ENCODE data around the gene ZSWIM5. TPM values are rescaled to one million over a fixed set of nuclear protein-coding genes. Genes with fewer than 3 reads are reported as not detected.
"Not testable (repeated sequence)": the region's sequence is repeated elsewhere in the genome, so short reads cannot be mapped to it uniquely, and the experiment has no call there.

Gene ZSWIM5
- total and polyA plus RNA-seq, 4 donors: 7.9 to 14.8 (median 12.2) TPM

DNA sequence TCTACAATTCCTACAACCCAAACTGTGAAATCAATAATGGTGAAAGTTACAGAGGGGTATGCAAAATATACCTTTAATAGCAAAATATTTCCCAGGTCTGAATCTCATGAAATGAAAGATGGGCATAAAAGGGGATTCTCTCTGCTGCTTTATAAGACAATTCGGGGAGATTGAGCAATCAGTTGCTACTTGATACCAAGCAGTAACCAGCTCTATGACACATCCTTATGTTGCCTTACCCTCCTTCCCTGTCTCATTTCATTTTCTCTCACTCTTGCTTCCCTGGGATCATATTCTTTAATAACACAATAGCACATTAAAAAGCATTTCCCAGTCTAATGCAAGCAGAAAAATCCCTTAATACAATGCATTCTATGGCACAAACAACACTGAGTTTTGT, 29.0 kb downstream of the ZSWIM5 start:
- Histone ChIP-seq H3K4me3 (ENCODE audit: low read depth, low read length) (no peak overlapping the region), H3K36me3 (ENCODE audit: control insufficient read depth, insufficient read depth, low read length) (no peaks in the 10 kb centered on the region), H3K4me1 (ENCODE audit: control insufficient read depth, insufficient read depth, low read length) (no peaks in the 10 kb centered on the region), H3K27me3 (ENCODE audit: control insufficient read depth, insufficient read depth, low read length) (no peaks in the 10 kb centered on the region), H3K9me3 (ENCODE audit: control insufficient read depth, insufficient read depth, low read length) (no peaks in the 10 kb centered on the region), H3K27ac (ENCODE audit: low read depth, low read length) (no peak overlapping the region)
- WGBS (ENCODE audit: insufficient coverage): 100% methylated on average over 1 of the region's 1 CpG
- no peak for DNase-seq (ENCODE audit: low read depth in 4 of 6, low spot score in 6 of 6)

GRCh38 chr1:45172764-45173163, 33.6 kb downstream of the ZSWIM5 start:
- H3K9me3 ChIP-seq (ENCODE audit: control insufficient read depth, insufficient read depth, low read length): no peaks in the 10 kb centered on the region
- H3K4me3 ChIP-seq (ENCODE audit: low read depth, low read length): no peak overlapping the region
- no peak overlapping the region for H3K27ac ChIP-seq (ENCODE audit: low read depth, low read length)
- WGBS (ENCODE audit: insufficient coverage): no CpG with 5 or more reads among the region's 3 CpGs
- no peaks in the 10 kb centered on the region for H3K36me3 ChIP-seq (ENCODE audit: control insufficient read depth, insufficient read depth, low read length)
- no peak for DNase-seq (ENCODE audit: low read depth in 4 of 6, low spot score in 6 of 6)
- H3K27me3 ChIP-seq (ENCODE audit: control insufficient read depth, insufficient read depth, low read length): no peaks in the 10 kb centered on the region
- no peaks in the 10 kb centered on the region for H3K4me1 ChIP-seq (ENCODE audit: control insufficient read depth, insufficient read depth, low read length)

DNA sequence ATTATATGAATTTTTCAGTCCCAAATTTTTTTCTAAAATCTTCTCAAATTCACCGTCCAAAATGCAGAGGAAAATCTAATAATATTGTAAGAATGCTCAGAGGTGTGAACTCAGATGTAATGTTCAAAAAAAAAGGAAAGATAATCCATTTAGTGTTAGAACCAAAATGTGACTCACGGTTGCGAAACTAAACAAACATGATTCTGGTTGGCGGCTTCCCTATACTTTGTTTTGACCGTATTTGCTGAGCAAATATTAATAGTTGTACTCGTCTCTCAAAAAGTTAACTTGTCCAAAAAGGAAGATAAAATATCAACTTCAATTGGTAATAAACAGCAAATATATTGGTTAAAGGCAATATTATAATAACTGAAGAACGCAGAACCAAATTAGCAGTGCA, 34.4 kb downstream of the ZSWIM5 start:
- H3K4me1 ChIP-seq (ENCODE audit: control insufficient read depth, insufficient read depth, low read length): no peaks in the 10 kb centered on the region
- no peak overlapping the region for H3K27ac ChIP-seq (ENCODE audit: low read depth, low read length)
- 100% methylated on average over 1 of the region's 7 CpGs for WGBS (ENCODE audit: insufficient coverage)
- no peaks in the 10 kb centered on the region for H3K9me3 ChIP-seq (ENCODE audit: control insufficient read depth, insufficient read depth, low read length)
- DNase-seq (ENCODE audit: low read depth in 4 of 6, low spot score in 6 of 6): no peak
- H3K36me3 ChIP-seq (ENCODE audit: control insufficient read depth, insufficient read depth, low read length): no peaks in the 10 kb centered on the region
- H3K27me3 ChIP-seq (ENCODE audit: control insufficient read depth, insufficient read depth, low read length): no peaks in the 10 kb centered on the region
- no peak overlapping the region for H3K4me3 ChIP-seq (ENCODE audit: low read depth, low read length)

DNA sequence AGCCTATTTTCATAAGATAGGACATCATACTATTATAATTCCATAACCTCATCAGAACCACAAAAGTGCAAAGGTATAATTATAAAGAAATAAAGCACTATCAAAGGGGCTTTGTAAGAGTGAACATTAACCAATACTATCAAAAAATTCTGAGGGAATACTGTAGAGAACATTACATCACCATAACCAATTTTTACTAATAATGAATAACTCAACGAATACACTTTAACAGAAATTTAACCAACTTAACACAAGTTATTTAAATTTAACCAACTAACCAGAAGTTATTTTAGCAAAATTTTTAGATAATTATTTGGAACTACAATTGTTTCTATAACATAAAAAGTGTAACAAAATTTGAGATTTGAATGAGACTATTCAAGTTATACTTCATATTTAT, 34.8 kb downstream of the ZSWIM5 start:
- Histone ChIP-seq H3K4me3 (ENCODE audit: low read depth, low read length) (no peak overlapping the region), H3K4me1 (ENCODE audit: control insufficient read depth, insufficient read depth, low read length) (no peaks in the 10 kb centered on the region), H3K27me3 (ENCODE audit: control insufficient read depth, insufficient read depth, low read length) (no peaks in the 10 kb centered on the region), H3K27ac (ENCODE audit: low read depth, low read length) (no peak overlapping the region), H3K9me3 (ENCODE audit: control insufficient read depth, insufficient read depth, low read length) (no peaks in the 10 kb centered on the region), H3K36me3 (ENCODE audit: control insufficient read depth, insufficient read depth, low read length) (no peaks in the 10 kb centered on the region)
- no CpG with 5 or more reads among the region's 1 CpG for WGBS (ENCODE audit: insufficient coverage)
- no peak for DNase-seq (ENCODE audit: low read depth in 4 of 6, low spot score in 6 of 6)

DNA sequence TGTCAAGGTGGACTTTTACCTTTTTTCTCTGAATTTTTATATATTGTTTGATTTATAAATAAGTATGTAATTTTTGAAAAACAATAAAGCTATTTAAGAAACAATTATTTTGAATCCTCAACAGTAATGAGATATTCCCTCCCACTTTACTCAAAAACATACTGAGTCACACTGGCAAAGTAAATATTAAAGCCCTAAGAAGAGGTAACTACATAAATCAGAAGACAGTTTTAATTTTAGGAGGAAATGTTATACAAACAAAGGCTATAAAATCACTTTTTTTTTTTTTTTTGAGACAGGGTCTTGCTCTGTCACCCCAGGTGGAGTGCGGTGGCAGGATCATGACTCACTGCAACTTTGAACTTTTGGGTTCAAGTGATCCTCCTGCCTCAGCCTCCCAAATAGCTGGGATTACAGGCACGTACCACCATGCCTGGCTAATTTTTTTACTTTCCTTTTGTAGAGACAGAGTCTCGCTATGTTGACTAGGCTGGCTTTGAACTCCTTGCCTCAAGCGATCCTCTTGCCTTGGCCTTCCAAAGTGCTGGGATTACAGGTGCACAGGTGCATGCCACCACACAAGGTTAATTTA, 36.2 kb downstream of the ZSWIM5 start:
- Histone ChIP-seq H3K27ac (ENCODE audit: low read depth, low read length) (no peak overlapping the region), H3K27me3 (ENCODE audit: control insufficient read depth, insufficient read depth, low read length) (no peaks in the 10 kb centered on the region), H3K9me3 (ENCODE audit: control insufficient read depth, insufficient read depth, low read length) (no peaks in the 10 kb centered on the region), H3K4me3 (ENCODE audit: low read depth, low read length) (no peak overlapping the region), H3K36me3 (ENCODE audit: control insufficient read depth, insufficient read depth, low read length) (no peaks in the 10 kb centered on the region), H3K4me1 (ENCODE audit: control insufficient read depth, insufficient read depth, low read length) (no peaks in the 10 kb centered on the region)
- DNase-seq (ENCODE audit: low read depth in 4 of 6, low spot score in 6 of 6): no peak
- WGBS (ENCODE audit: insufficient coverage): 92% methylated on average over 4 of the region's 4 CpGs

DNA sequence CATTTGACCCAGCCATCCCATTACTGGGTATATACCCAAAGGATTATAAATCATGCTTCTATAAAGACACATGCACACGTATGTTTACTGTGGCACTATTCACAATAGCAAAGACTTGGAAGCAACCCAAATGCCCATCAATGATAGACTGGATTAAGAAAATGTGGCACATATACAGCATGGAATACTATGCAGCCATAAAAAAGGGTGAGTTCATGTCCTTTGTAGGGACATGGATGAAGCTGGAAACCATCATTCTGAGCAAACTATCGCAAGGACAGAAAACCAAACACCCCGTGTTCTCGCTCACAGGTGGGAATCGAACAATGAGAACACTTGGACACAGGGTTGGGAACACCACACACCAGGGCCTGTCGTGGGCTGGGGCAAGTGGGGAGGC, 38.5 kb downstream of the ZSWIM5 start:
- 94% methylated on average over 4 of the region's 6 CpGs for WGBS (ENCODE audit: insufficient coverage)
- not testable (repeated sequence) for DNase-seq (ENCODE audit: low read depth in 4 of 6, low spot score in 6 of 6); H3K27me3 ChIP-seq (ENCODE audit: control insufficient read depth, insufficient read depth, low read length); H3K4me1 ChIP-seq (ENCODE audit: control insufficient read depth, insufficient read depth, low read length); H3K4me3 ChIP-seq (ENCODE audit: low read depth, low read length); H3K9me3 ChIP-seq (ENCODE audit: control insufficient read depth, insufficient read depth, low read length); H3K36me3 ChIP-seq (ENCODE audit: control insufficient read depth, insufficient read depth, low read length); H3K27ac ChIP-seq (ENCODE audit: low read depth, low read length)

- not testable (repeated sequence) for H3K9me3 ChIP-seq (ENCODE audit: control insufficient read depth, insufficient read depth, low read length); H3K4me3 ChIP-seq (ENCODE audit: low read depth, low read length); H3K27ac ChIP-seq (ENCODE audit: low read depth, low read length); H3K36me3 ChIP-seq (ENCODE audit: control insufficient read depth, insufficient read depth, low read length); H3K27me3 ChIP-seq (ENCODE audit: control insufficient read depth, insufficient read depth, low read length); DNase-seq (ENCODE audit: low read depth in 4 of 6, low spot score in 6 of 6); H3K4me1 ChIP-seq (ENCODE audit: control insufficient read depth, insufficient read depth, low read length)
- WGBS (ENCODE audit: insufficient coverage): no CpG with 5 or more reads among the region's 2 CpGs
Measured at GRCh38 chr1:45164307-45164706, 42.1 kb downstream of the ZSWIM5 start.

DNA sequence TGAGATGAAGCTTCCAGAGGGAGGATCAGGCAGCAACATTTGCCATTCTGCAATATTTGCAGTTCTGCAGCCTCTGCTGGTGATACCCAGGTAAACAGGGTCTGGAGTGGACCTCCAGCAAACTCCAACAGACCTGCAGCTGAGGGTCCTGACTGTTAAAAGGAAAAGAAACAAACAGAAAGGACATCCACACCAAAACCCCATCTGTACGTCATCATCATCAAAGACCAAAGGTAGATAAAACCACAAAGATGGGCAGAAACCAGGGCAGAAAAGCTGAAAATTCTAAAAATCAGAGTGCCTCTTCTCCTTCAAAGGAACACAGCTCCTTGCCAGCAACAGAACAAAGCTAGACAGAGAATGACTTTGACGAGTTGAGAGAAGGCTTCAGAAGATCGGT, 43.3 kb downstream of the ZSWIM5 start:
- 98% methylated on average over 3 of the region's 3 CpGs for WGBS (ENCODE audit: insufficient coverage)
- not testable (repeated sequence) for DNase-seq (ENCODE audit: low read depth in 4 of 6, low spot score in 6 of 6)

DNA sequence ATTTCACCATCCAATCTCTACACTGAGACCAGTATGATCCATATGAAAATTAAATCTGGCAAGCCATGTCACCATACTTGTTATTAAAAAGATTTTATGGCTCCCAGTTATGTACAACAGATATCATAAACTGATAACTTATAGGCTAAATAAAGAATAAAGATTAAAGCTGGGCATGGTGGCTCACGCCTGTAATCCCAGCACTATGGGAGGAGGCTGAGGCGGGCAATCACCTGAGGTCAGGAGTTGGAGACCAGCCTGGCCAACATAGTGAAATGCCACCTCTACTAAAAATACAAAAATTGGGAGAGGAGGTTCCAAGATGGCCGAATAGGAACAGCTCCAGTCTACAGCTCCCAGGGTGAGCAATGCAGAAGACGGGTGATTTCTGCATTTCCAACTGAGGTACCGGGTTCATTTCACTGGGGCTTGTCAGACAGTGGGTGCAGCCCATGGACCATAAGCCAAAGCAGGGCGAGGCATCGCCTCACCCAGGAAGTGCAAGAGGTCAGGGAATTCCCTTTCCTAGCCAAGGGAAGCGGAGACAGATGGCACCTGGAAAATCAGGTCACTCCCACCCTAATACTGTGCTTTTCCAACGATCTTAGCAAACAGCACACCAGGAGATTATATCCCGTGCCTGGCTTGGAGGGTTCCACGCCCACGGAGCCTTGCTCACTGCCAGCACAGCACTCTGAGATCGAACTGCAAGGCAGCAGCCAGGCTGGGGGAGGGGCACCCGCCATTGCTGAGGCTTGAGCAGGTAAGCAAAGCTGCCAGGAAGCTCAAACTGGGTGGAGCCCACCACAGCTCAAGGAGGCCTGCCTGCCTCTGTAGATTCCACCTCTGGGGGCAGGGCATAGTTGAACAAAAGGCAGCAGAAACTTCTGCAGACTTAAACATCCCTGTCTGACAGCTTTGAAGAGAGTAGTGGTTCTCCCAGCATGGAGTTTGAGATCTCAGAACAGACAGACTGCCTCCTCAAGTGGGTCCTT, 44.1 kb downstream of the ZSWIM5 start:
- H3K27me3 ChIP-seq (ENCODE audit: control insufficient read depth, insufficient read depth, low read length); H3K9me3 ChIP-seq (ENCODE audit: control insufficient read depth, insufficient read depth, low read length); H3K27ac ChIP-seq (ENCODE audit: low read depth, low read length); H3K4me1 ChIP-seq (ENCODE audit: control insufficient read depth, insufficient read depth, low read length); H3K36me3 ChIP-seq (ENCODE audit: control insufficient read depth, insufficient read depth, low read length); H3K4me3 ChIP-seq (ENCODE audit: low read depth, low read length); DNase-seq (ENCODE audit: low read depth in 4 of 6, low spot score in 6 of 6): not testable (repeated sequence)
- WGBS (ENCODE audit: insufficient coverage): 84% methylated on average over 11 of the region's 14 CpGs

More for the DNA sequence above, 43.3 kb downstream of the ZSWIM5 start:
- not testable (repeated sequence) for H3K4me3 ChIP-seq (ENCODE audit: low read depth, low read length); H3K27ac ChIP-seq (ENCODE audit: low read depth, low read length); H3K9me3 ChIP-seq (ENCODE audit: control insufficient read depth, insufficient read depth, low read length); H3K36me3 ChIP-seq (ENCODE audit: control insufficient read depth, insufficient read depth, low read length); H3K27me3 ChIP-seq (ENCODE audit: control insufficient read depth, insufficient read depth, low read length); H3K4me1 ChIP-seq (ENCODE audit: control insufficient read depth, insufficient read depth, low read length)

DNA sequence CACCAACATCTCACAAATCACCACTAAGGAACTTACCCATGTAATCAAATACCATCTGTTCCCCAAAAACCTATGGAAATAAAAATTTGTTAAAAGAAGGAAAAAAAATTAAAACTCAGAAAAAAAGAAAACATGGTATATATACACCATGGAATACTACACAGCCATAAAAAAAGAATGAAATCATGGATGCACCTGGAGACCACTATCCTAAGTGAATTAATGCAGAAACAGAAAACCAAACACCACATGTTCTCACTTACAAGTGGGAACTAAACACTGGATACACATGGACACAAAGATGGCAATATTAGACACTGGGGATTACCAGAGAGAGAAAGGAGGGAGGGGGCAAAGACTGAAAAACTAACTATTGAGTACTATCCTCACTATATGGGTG, 50.4 kb downstream of the ZSWIM5 start:
- H3K9me3 ChIP-seq (ENCODE audit: control insufficient read depth, insufficient read depth, low read length): peaks cover 2% of the 10 kb centered on the region
- no peaks in the 10 kb centered on the region for H3K36me3 ChIP-seq (ENCODE audit: control insufficient read depth, insufficient read depth, low read length)
- no peaks in the 10 kb centered on the region for H3K4me1 ChIP-seq (ENCODE audit: control insufficient read depth, insufficient read depth, low read length)
- H3K4me3 ChIP-seq (ENCODE audit: low read depth, low read length): no peak overlapping the region
- no peaks in the 10 kb centered on the region for H3K27me3 ChIP-seq (ENCODE audit: control insufficient read depth, insufficient read depth, low read length)
- no peak for DNase-seq (ENCODE audit: low read depth in 4 of 6, low spot score in 6 of 6)
- H3K27ac ChIP-seq (ENCODE audit: low read depth, low read length): no peak overlapping the region

Measured in spinal cord (tissue), 10 donors.